K562 (cell line): ENCODE data around the gene ATRIP. TPM values are rescaled to one million over a fixed set of nuclear protein-coding genes. Genes with fewer than 3 reads are reported as not detected.

ENCODE experiments used
- BCLAF1 ChIP-seq, 2 experiments: fragments of 450-650 bp in 1 of 2; IDR thresholded peaks; 2 replicates each; pipeline ENCODE4 v1.6.1; 2011 to 2017; ENCODE audit warnings: low read depth in 2 of 2, antibody characterized with exemption in 1 of 2, borderline replicate concordance in 1 of 2, low read length in 1 of 2, mild to moderate bottlenecking in 1 of 2, mixed read lengths in 1 of 2; ENCODE audit not compliant: control insufficient read depth in 1 of 2
- BDP1 ChIP-seq: IDR thresholded peaks from 3 replicates; pipeline ENCODE4 v1.6.1; 2011; ENCODE audit not compliant: insufficient read length, insufficient read depth
- HCFC1 ChIP-seq: IDR thresholded peaks from 2 replicates; pipeline ENCODE4 v1.6.1; 2012; ENCODE audit warnings: low read depth, low read length, improper control_type of control experiment
- HEY1 ChIP-seq: fragments of 250-450 bp; sonication (Bioruptor Pico); IDR thresholded peaks from 2 replicates; pipeline ENCODE4 v1.5.0; 2020; ENCODE audit warnings: mild to moderate bottlenecking, moderate library complexity, borderline replicate concordance
- HNRNPUL1 ChIP-seq: fragments of 200-400 bp; formaldehyde crosslinking; IDR thresholded peaks from 2 replicates; pipeline ENCODE4 v1.6.1; 2017; ENCODE audit warnings: low read length
- IRF2 ChIP-seq: sonication (generic); formaldehyde crosslinking; IDR thresholded peaks from 2 replicates; pipeline ENCODE4 v1.8.1; 2022; ENCODE audit warnings: mild to moderate bottlenecking, missing genetic modification reagents
- KAT2B ChIP-seq: IDR thresholded peaks from one replicate; pipeline ENCODE4 v1.6.1; 2012; ENCODE audit warnings: low read depth, mild to moderate bottlenecking, control low read depth, inconsistent platforms, low read length, moderate library complexity
- KAT7 ChIP-seq: sonication (generic); formaldehyde crosslinking; IDR thresholded peaks from 2 replicates; pipeline ENCODE4 v1.8.0; 2022; ENCODE audit warnings: missing genetic modification reagents, mild to moderate bottlenecking, borderline replicate concordance
- NONO ChIP-seq, 2 experiments: fragments of 200-400 bp in 1 of 2; fragments of 450-650 bp in 1 of 2; formaldehyde crosslinking in 1 of 2; IDR thresholded peaks; 2 replicates each; pipeline ENCODE4 v1.6.1; 2017; ENCODE audit warnings: low read depth in 2 of 2, mild to moderate bottlenecking in 2 of 2, moderate library complexity in 2 of 2, low read length in 1 of 2
- PTTG1 ChIP-seq: fragments of 450-650 bp; IDR thresholded peaks from 2 replicates; pipeline ENCODE4 v1.6.1; 2016; ENCODE audit warnings: low read depth, mild to moderate bottlenecking, missing genetic modification characterization, missing compliant biosample characterization
- RBM25 ChIP-seq: fragments of 200-400 bp; formaldehyde crosslinking; IDR thresholded peaks from 2 replicates; pipeline ENCODE4 v1.6.1; 2018; ENCODE audit warnings: low read length, low read depth, moderate library complexity; ENCODE audit not compliant: severe bottlenecking
- SMAD3 ChIP-seq: fragments of 450-650 bp; formaldehyde crosslinking; conservative IDR thresholded peaks from 2 replicates; pipeline ENCODE4 v1.4.0; 2020; ENCODE audit warnings: mild to moderate bottlenecking
- SP1 ChIP-seq: sonication (generic); formaldehyde crosslinking; IDR thresholded peaks from 2 replicates; pipeline ENCODE4 v1.8.1; 2022; ENCODE audit warnings: mild to moderate bottlenecking, missing genetic modification reagents
- ZBED1 ChIP-seq: IDR thresholded peaks from 2 replicates; pipeline ENCODE4 v1.6.1; 2014
- ZNF184 ChIP-seq: sonication (generic); formaldehyde crosslinking; IDR thresholded peaks from 2 replicates; pipeline ENCODE4 v1.5.0; 2020; ENCODE audit warnings: missing genetic modification reagents
- ZNF280A ChIP-seq: fragments of 450-650 bp; IDR thresholded peaks from 2 replicates; pipeline ENCODE4 v1.6.1; 2018; ENCODE audit warnings: mild to moderate bottlenecking, low read depth; ENCODE audit not compliant: partially characterized antibody
- ZSCAN32 ChIP-seq: fragments of 450-650 bp; formaldehyde crosslinking; IDR thresholded peaks from 2 replicates; pipeline ENCODE4 v1.4.0; 2020; ENCODE audit warnings: mild to moderate bottlenecking, moderate library complexity
- polyA plus RNA-seq, 8 experiments: library from polyadenylated mRNA; depleted of rRNA in 4 of 8; stranded (reverse) in 5 of 8; unstranded in 3 of 8; fragments of >200 nt; fragmentation: Nextera tagmentation in 2 of 8; fragmentation: Illumina TruSeq in 1 of 8; extraction: Ambion mirVana in 2 of 8; extraction: Trizol in 1 of 8; gene quantifications; 2 replicates each; pipeline versions ENCODE4 v1.2.1 to v1.2.3, GENCODE V29; 2011 to 2014; ENCODE audit warnings: inconsistent platforms in 1 of 8, missing spikeins in 1 of 8
- total RNA-seq, 7 experiments: library from RNA; depleted of rRNA in 6 of 7; stranded (reverse); fragments of >200 nt in 6 of 7; fragmentation: Illumina TruSeq in 2 of 7; extraction: Trizol in 2 of 7; gene quantifications; 2 replicates each; pipeline versions ENCODE4 v1.2.1 to v1.2.3, GENCODE V29; 2011 to 2021; ENCODE audit warnings: low replicate concordance in 1 of 7
- TF ChIP-seq, protein P1 (sequence below): fragments of 200-800 bp; sonication (Bioruptor generic); IDR thresholded peaks from 2 replicates; pipeline ENCODE4 v1.6.1; 2016; ENCODE audit warnings: missing genetic modification characterization, missing compliant biosample characterization

Gene ATRIP
- total and polyA plus RNA-seq, 9 of the 15 experiments (the other 6 are each of a cell fraction or from before 2014, with no cell fraction given), result 1.7 to 15.7 (median 10.5) TPM

DNA sequence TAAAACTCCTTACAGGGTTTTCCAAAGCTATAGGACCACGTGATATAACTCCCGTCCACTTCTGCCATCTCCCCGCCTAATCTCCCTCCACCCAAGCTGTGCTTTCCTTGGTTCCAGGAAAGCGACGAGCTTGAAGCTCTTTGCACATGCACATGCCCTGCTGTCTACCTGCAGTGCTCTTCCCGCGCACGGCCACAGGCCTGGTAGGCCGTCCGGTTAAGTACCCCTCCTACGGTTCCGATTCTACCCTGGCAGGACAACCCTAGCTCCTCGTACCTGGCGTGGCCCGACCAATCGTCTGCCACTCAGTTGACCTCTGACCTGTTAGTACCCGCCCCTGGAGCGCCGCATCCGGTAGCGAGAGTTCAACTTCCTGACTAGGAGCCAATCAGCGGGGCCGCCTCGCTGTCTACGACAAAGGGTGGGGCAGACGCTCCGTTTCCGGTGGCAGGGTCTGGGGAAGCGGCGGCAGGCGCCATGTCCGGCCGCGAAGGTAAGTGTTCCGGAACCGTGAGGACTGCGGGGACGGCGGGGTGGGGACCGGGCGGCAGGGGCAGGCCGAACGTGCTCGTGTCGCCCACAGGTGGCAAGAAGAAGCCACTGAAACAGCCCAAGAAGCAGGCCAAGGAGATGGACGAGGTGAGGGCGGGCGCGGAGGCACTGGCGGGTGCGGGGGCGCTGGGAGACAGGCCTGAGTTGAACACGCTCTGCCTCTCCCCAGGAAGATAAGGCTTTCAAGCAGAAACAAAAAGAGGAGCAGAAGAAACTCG lies 6.5 kb upstream of the ATRIP start, which contains the start of the genes CCDC51 and TMA7 (continued):
- TF ChIP-seq, protein P1, sequence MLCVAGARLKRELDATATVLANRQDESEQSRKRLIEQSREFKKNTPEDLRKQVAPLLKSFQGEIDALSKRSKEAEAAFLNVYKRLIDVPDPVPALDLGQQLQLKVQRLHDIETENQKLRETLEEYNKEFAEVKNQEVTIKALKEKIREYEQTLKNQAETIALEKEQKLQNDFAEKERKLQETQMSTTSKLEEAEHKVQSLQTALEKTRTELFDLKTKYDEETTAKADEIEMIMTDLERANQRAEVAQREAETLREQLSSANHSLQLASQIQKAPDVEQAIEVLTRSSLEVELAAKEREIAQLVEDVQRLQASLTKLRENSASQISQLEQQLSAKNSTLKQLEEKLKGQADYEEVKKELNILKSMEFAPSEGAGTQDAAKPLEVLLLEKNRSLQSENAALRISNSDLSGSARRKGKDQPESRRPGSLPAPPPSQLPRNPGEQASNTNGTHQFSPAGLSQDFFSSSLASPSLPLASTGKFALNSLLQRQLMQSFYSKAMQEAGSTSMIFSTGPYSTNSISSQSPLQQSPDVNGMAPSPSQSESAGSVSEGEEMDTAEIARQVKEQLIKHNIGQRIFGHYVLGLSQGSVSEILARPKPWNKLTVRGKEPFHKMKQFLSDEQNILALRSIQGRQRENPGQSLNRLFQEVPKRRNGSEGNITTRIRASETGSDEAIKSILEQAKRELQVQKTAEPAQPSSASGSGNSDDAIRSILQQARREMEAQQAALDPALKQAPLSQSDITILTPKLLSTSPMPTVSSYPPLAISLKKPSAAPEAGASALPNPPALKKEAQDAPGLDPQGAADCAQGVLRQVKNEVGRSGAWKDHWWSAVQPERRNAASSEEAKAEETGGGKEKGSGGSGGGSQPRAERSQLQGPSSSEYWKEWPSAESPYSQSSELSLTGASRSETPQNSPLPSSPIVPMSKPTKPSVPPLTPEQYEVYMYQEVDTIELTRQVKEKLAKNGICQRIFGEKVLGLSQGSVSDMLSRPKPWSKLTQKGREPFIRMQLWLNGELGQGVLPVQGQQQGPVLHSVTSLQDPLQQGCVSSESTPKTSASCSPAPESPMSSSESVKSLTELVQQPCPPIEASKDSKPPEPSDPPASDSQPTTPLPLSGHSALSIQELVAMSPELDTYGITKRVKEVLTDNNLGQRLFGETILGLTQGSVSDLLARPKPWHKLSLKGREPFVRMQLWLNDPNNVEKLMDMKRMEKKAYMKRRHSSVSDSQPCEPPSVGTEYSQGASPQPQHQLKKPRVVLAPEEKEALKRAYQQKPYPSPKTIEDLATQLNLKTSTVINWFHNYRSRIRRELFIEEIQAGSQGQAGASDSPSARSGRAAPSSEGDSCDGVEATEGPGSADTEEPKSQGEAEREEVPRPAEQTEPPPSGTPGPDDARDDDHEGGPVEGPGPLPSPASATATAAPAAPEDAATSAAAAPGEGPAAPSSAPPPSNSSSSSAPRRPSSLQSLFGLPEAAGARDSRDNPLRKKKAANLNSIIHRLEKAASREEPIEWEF (CRISPR knock-in tag), result no peak
- TF ChIP-seq ZBED1, result no peak
- TF ChIP-seq KAT7 (CRISPR knock-in tag), result no peak
- TF ChIP-seq BDP1, result no peak
- TF ChIP-seq ZSCAN32 (CRISPR knock-in tag), result no peak
- no peak for TF ChIP-seq ZNF280A
- TF ChIP-seq HCFC1, result peak; percentile 69; the same call in 1 of the 2 replicates
- TF ChIP-seq IRF2 (CRISPR knock-in tag), result no peak
- TF ChIP-seq SMAD3 (CRISPR knock-in tag), result no peak
- no peak for TF ChIP-seq RBM25
- TF ChIP-seq HNRNPUL1, result no peak
- no peak for TF ChIP-seq ZNF184 (CRISPR knock-in tag)
- TF ChIP-seq BCLAF1 (IDR thresholded peaks at IDR 0.05; ENCODE audit: borderline replicate concordance in 1 of 2, control insufficient read depth in 1 of 2, low read depth in 2 of 2, low read length in 1 of 2), result no peak
- no peak for TF ChIP-seq HEY1
- no peak for TF ChIP-seq KAT2B
- peak; percentile 81 for TF ChIP-seq SP1
- TF ChIP-seq NONO (IDR thresholded peaks at IDR 0.05; ENCODE audit: low read depth in 2 of 2, low read length in 1 of 2), result no peak
- TF ChIP-seq PTTG1 (tag), result no peak
